Stimulated activated CD4-positive, alpha-beta T cell treated with anti-CD3 and anti-CD28 coated beads, Interleukin-12 subunit alpha, Interleukin-12 subunit beta, amount 100 ng/mL, for 4 hours (primary cell): Measurements from ENCODE around the gene GTPBP3.

Source experiments
- DNase-seq: peaks from one replicate; pipeline ENCODE4 v3.0.0-alpha.2; 2020

GTPBP3 gene

GRCh38 chr19:17328517-17329365, 8.6 kb upstream of the GTPBP3 start:
- DNase-seq, result peak; percentile 48

GRCh38 chr19:17329366-17330261, 7.7 kb upstream of the GTPBP3 start:
- DNase-seq, result no peak

DNA sequence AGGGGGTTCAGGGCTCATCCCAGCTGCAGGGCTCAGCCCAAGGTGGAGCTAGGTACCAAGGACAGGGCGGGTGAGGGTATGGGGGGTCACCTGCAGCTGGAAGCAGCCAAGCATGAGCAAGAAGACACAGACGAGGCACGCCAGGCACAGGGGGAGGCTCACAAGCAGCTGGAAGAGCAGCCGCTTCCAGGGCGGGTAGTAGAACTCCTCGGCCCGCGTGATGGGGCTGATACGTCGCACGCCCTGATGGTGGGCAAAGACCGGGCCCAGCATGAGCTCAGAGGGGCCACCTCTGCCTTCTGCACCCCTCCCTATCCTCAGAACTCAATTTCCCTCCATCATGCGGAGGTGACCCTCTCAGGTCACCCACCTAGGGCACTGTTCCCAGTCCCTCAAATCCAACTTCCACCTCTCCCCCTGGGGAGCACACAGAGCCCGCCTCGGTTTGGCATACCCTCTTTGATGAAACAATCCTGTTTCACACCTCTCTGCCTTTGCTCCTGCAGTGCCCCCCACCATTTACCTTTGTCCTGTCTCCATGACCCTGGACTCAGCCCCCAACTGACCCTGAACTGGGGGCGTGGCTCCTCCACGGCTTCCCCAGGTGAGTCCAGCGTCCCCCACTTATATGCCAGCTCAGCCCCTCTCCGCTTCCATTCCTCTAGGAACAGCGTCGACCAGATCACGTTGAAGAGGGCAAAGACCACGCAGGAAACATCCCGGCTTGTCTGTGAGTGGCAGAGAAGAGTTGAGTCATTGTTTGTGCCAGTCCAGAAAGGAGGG, 6.9 kb upstream of the GTPBP3 start:
- DNase-seq, result no peak

DNA sequence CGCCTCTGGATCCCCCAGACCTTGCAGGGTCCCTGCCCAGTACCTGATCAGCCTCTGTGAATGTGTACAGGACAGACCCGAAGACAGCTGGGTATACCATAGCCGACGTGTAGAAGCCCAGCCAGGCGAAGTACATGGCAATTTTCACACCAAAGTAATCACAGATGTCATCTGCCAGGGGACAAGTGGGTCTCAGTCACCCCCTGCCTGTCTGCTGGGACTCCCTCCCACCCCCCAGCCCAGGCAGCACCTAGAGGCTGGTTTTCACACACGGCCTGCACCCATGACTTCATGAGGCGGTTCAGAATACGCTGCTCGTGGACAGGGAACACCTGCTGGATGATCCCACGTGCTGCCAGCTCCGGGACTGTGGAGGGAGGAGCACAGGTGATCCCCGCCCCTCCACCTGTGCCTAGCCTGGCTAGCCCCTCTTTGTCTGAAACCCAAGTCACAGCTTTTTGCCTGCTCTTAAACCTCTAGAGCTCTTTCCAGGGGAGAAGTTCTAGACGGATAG, 6.3 kb upstream of the GTPBP3 start:
- DNase-seq, result no peak

- no peak for DNase-seq
These were observed 5.0 kb upstream of the GTPBP3 start for GRCh38 chr19:17332360-17332676.

GRCh38 chr19:17332677-17333581, 4.4 kb upstream of the GTPBP3 start:
- no peak for DNase-seq

DNA sequence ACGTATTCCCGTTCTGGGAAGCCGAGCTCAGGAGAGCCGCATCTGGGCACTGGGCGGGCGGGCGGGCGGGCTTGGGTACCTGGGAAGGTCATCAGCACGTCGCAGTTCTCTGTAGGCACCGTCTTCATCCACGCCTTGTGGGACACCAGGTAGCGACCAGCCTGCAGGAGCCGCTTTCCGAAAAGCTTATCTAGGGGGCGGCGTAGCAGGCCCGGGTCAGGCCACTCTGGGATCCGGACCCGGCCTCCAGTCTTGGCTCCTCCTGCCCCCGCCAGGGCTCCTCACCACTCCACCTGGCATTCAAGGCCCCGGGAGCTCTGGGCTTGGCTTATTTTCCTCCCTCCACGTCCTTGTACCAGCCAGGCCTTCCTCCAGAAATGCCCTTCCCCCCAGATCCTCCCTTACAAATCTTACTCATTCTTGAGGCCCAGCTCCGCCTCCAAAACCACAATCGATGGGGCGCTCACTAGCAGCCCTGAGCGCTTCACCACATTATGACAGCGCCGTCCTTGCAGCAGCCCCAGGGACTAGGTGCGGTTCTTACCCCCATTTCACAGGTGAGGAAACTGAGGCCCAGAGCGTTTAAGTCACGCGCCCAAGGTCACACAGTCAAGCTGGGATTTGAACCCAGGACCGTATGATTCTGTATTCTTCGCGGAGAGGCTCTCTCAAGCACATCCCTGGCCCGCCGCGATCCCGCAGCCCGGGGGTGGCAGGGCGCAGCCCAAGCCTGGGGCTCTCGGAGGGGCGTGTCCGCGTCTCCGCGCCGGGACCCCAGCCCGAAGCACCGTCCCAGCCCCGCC, 3.5 kb upstream of the GTPBP3 start:
- peak; percentile 64 for DNase-seq

GRCh38 chr19:17334414-17335409, 2.6 kb upstream of the GTPBP3 start, which contains the start of gene ANO8:
Gene ANO8, minus strand, starts transcription at chr19:17334855. Its CDS starts 185 bp downstream, at chr19:17334670.
- peak; percentile 98 for DNase-seq

- DNase-seq, result no peak
These were observed 1.8 kb upstream of the GTPBP3 start for GRCh38 chr19:17335575-17335974.

DNA sequence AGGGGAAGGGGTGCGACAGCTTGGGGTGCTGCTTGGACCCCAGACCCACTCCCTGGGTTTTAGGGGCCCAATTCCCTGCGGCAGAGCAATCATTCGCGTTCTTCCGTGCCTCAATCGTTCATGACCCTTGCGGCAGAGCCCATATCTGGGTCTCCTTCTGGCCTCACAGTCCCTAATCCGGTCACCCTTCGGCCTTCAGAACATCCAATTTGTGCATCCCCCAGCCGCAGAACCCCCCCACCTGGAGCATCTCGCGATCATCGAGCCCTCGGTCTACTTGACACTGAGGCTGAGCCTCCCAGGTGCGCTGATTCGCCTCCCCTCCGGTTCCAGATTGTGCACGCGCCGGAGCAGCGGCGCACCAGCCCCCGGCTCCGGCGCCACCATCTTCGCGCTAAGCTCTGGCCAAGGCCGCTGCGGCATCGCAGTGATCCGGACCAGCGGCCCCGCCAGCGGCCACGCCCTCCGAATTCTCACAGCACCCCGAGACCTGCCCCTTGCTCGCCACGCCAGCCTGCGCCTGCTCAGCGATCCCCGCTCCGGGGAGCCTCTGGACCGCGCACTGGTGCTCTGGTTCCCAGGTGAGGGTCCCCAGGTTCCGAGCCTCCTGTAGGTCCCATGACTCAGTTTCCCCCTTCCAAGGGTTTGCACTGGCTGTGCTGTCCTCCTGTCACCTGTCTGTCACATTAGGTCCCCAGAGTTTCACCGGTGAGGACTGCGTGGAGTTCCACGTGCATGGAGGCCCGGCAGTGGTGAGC, 501 bp downstream of the GTPBP3 start:
- DNase-seq, result peak; percentile 38

DNA sequence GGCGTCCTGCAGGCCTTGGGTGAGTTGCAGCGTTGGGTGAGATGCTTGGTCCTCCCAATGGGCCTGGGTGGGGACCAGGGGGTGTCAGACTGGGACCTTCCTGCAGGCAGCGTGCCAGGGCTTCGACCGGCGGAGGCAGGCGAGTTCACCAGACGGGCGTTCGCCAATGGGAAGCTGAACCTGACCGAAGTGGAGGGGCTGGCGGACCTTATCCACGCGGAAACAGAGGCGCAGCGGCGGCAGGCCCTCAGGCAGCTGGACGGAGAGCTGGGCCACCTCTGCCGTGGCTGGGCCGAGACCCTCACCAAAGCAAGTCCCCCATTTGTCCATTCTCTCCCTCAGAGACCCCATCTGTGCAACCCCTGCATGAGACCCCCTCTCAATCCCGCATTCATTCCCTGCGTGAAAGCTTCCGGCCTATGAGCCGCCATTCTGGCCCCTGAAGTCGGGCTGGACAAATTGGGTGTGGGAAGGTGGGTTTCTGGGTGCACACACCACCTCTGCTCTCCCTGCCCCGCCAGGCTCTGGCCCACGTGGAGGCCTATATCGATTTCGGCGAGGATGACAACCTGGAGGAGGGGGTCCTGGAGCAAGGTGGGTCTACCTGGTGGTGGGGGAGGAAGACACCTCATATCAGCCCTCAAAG, 1.2 kb downstream of the GTPBP3 start:
- no peak for DNase-seq

GRCh38 chr19:17339088-17339741, 1.9 kb downstream of the GTPBP3 start:
- peak; percentile 60 for DNase-seq

- no peak for DNase-seq
These were observed 3.0 kb downstream of the GTPBP3 start for GRCh38 chr19:17340302-17340870.

DNA sequence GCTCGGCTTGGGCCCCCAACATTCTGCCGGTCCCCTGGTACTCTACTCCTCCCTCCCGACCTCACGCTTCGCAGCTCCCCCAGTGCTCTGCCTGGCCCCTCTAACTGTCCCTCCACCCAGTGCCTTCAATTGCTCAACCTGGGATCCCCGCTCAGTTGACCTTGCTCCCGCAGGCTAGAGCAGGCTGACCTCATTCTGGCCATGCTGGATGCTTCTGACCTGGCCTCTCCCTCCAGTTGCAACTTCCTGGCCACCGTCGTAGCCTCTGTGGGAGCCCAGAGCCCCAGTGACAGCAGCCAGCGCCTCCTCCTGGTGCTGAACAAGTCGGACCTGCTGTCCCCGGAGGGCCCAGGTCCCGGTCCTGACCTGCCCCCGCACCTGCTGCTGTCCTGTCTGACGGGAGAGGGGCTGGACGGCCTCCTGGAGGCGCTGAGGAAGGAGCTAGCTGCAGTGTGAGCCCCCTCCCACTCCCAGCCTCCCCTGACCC, 3.6 kb downstream of the GTPBP3 start:
- DNase-seq, result no peak

DNA sequence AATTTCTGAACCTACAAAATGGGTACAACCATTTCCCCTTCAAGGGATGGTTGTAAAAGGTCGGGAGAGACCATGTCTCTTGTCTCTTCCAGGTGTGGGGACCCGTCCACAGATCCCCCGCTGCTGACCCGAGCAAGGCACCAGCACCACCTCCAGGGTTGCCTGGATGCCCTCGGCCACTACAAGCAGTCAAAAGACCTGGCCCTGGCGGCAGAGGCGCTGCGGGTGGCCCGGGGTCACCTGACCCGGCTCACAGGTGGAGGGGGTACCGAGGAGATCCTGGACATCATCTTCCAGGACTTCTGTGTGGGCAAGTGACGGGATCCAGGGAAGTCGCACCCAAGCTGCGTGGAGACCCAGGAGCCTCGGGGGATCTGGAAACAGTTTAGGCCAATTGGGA, 4.0 kb downstream of the GTPBP3 start:
- no peak for DNase-seq

GRCh38 chr19:17341845-17342244, 4.5 kb downstream of the GTPBP3 start:
- no peak for DNase-seq

DNA sequence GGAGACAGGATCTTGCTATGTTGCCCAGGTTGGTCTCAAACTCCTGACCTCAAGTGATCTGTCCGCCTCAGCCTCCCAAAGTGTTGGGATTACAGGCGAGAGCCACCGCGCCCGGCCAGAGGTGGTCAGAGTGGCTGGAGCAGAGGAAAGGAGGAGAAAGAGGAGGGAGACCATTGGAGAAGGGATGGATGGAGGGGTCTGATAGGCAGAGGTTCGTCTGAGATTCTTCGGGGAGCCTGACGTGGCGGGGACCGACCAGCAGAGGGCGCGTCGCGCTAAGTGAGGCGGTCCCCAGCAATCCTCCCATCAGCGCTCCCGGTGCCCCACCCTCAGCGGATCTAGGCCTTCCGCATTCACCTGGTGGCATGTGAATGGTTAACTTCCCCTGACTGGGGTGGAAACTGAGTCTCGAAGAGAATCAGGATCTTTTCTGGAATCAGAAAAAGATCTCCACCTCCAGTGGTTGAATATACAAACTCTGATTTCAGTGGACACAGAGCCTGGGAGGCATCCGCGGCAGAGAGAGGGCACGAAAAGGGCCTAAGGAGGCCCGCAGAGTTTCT, 8.8 kb downstream of the GTPBP3 start:
- peak; percentile 78 for DNase-seq
